Activated effector memory CD4-positive, alpha-beta T cell treated with anti-CD3 and anti-CD28 coated beads, Interleukin-2, amount 50 U/mL, for 16 hours (primary cell): ENCODE measurements around the gene MIEN1.
"Not testable (repeated sequence)": the region's sequence is repeated elsewhere in the genome, so short reads cannot be mapped to it uniquely, and the experiment has no call there.

Experiments used
- DNase-seq: peaks from one replicate; pipeline ENCODE4 v3.0.0-alpha.2; 2020

Gene MIEN1, protein sequence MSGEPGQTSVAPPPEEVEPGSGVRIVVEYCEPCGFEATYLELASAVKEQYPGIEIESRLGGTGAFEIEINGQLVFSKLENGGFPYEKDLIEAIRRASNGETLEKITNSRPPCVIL

DNA sequence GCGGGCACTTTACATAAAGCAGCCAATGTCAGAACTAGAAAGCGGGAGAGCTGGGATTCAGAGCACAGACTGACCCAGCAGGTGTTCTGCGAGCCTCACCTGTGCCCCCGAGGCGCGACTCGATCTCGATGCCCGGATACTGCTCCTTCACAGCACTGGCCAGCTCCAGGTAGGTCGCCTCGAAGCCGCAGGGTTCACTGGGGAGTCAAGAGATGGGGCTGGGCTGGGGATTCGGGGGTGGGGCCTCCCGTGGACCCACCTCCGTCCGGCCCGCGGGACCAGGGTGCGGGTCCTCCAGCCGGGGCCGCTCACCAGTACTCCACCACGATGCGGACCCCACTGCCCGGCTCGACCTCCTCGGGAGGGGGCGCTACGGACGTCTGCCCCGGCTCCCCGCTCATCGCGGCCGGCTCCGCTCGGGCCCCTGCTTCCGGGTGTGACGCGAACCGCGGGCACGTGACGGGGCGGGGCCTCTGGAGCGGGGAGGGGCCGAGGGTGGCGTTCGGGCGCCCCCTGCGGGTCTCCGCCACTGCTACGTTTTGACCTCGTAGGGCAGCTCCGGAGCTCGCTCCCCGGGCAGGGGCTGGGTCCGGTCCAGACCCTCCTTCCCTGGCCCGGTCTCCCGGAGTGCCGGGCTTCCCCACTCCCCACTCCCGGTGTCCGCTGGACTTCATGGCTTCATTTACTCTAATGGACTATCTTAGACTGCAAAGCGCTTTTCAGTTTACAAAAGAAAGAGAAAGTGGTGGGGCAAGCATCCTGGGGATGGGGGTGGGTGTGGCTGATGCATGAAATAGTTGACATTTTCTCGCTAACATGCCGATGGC lies at the start of gene MIEN1:
TSS of gene MIEN1 (minus strand) at position 438 of the 827 bp plus-strand sequence. CDS start at position 401, 37 bp downstream.
- peak; percentile 98 for DNase-seq

DNA sequence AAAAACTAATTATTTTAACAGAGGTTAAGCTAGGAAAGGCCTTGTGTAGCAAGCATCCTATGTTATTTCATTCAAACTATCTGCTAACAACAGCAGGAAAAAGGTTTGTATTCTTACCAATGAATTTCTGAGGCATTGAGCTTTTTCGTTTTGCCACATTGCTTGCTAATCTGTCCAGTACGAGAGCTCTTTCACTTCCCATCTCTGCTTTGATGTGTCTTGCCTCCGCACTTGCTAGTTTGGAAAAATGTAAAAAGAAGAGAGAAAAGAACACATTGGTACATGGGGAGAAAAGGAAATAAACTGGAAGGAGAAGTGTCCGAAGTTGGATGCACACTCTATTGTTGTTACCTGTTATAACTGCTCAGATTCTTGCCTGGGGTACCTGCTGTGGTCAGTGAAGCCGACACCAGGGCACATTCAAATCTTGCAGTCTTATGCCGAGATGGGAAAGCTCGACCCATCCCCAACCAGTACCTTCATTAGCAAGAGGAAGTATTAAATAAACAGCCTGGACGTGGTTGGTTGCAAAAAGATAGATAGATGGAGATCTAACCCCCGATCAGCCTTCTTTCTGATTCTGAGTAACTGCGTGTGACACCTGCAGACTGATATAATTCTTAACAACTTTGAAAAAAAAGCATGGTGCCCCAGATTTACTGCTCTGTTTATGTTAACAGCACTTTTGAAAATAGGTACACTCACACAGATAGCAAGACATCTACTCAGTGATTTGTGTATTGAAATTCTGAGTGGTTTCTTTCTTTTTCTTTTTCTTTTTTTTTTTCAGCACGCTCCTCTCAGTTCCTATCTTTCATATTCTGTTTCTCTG lies 47.4 kb upstream of the MIEN1 start:
- DNase-seq, result peak; percentile 71

DNA sequence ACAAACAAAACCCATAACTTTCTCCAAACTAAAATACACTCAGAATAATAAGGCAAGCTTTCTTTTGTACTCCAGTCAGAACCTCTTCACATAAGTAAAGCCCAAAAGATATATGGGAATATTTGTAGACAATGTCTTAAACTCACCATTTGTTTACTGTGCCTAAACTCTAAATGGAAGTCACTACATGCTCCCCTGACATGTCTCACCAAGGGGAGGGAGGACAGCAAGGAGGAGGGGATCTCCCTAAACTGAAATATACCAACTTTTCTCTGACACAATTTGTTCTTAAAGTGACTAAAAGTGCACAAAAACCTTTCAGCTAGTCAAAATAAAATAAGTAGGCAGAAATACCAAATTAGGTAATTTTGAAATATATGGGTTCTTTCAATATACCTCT lies 45.9 kb upstream of the MIEN1 start:
- no peak for DNase-seq

DNA sequence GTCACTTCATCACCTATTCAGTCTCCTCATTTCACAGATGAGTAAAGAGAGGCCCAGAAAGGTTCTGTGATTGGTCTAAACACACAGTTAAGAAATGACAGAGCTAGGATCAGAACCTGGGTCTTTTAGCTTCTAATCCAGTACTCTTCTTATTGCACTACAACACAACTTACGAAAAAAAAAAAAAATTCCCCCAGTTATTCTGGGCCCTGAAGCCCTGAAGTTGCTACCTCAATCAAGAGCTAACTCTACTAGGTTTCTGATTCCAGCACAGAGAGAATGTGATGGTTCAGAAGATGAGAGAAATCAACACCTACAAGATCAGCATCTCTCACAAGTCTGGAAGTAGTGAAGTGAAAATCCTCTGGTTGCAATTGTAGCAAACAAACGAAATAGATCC lies 44.7 kb upstream of the MIEN1 start:
- no peak for DNase-seq

DNA sequence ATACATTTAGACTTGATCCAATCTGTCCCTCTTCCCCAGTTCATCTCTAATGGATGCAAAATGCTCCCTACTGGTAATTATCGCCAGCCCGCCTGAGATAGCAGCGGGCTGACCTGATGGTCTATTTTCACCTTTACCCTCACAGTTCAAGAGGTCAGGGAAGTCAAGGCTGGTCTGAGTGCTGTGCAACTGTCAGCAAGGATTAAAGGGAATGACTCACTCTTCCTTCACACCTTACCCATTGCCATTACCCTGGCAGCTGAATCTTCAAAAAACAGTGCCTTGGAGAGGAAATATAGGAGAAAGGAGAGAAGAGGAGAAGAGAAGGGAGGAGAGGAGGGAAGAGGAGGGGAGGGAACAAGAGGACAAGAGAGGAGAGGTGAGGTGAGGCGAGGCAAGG lies 43.7 kb upstream of the MIEN1 start:
- no peak for DNase-seq

DNA sequence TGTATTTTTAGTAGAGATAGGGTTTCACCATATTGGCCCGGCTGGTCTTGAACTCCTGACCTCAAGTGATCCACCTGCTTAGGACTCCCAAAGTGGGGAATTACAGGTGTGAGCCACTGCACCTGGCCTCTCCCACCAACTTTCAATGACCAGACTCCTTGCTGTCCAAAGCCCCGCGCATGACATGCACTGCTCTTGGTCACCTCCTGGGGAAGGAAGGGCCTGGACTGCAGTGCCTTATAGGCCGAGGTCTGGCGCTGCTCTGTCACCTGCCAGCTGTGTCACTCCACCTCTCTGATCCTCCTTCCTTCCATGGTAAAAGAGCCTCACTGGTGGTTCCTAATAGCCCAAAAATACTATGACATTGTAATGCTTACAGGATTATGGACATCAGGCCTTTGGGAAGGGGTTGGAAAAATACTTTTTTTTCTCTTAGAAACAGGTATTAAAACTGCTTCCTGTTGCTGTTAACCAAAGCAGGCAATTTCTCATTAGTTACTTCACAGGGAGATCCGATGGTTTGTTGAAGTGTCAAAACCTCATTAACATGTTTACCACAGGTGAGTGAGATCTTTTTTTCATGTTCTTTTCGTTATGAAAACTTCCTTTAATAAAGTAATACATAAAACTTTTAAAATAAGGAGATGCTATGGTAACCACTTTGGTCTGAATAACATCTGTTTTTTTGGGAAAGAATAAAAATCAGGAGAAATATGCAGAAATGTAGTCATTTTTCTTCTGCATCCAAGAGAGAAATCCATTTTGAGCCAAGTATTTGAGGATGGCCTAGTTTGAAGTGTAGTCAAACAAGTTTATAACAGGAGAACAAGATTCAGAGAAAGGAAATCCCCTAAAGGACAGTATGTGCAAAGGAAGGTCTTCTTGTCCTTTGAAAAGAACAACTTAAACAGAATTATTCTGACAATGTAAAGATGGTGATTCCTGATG lies 42.9 kb upstream of the MIEN1 start:
- no peak for DNase-seq

DNA sequence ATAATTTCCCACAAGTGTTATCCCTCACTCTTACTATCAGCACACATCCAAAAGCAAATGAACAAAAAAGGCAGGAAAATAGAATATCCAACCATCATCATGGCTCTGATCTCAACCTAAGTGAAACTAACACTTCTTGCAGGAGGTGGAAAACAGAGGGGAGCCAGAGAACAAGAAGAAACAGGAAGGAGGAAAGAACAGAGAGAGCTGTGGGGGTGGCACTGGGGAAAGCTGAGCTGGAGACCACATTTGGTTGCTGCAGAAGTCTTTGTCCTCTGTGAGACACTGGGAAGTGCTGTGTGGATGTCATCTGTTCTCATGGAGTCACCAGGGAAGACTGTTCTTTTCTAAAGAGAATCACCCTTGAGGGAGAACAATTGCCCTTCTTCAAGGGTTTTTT lies 42.1 kb upstream of the MIEN1 start:
- DNase-seq, result no peak

DNA sequence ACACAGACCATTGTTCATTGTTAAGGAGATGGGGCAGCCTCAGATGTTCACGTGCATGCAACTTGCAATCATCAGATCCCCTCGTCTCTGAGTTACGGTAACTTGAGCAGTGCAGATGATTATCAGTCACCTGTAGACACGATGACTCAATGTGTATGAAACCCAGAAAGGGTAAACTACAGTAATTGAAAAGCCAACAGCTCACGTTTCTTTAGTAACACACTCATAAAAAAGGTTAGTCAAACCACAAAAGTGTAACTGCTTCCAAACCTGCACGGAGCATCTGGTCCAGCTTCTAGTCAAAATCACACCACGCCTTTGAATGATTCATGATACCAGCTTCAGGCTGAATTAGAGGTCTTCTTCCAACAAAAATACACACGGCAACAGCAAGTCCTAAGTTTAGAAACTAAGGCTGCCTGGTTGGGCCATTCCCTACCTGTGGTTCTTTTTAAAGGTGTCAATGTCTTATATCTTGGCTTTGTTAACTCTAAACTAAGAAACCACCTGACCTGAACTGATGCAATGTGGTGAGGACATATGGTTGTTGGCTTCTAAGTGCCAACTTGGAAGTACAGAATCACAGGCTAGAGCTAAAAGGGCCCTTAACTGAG lies 39.7 kb upstream of the MIEN1 start:
- peak; percentile 84 for DNase-seq

DNA sequence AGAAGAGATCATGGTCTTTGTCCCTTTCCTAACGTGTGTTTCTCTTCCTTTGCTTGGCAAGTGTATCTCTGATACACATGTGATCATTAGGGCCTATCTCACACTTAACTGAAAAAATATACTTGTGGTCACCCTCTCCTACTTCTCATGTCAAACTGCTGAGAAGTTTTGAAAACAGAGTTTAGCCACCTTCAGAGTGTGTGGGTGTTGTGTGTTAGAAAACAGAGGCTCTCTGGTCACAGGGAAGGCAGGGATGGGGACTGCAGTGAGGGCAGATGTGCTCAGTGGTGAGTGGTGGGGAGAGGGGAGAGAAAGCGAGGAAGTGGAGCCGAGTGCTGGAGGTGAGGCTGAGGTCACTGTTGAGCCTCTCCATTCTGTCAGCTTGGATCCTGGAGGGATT lies 36.8 kb upstream of the MIEN1 start:
- no peak for DNase-seq

DNA sequence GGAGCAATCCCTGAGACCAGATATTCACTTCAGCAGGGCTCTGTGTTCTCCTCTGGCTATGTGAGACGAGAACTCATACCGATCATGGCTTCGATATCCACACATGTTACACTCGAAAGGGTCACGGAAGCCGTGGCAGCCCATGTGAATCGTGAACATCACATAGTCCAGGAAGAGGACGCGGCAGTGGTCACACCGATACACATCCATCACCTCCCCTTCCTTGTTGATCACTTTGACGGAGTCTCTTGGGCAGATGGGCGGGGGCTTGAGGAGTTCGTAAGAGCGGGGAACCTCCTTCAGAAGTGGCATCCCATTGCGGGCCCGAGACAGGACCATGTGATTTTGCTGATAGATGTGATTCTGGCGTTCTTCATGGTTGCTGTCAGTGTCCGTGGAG lies 35.4 kb upstream of the MIEN1 start:
- no peak for DNase-seq

DNA sequence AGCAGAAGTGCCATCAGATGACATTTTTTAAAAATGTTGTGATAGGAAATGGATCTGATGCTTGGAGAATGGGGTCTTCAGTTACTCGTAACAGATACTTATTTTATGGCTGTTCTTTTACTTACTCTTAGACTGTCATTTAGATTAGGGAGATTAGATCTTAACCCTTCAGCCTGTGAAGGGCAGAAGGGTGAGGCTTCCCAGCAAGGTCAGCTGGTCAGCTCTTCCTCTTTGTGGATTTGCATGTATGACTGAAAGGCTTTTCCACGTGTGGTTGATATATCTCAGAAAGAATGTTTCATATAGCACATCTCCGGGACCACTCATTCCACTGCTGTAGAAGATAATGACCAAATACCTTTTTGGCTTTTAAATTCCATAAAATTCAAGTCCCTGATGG lies 34.8 kb upstream of the MIEN1 start:
- no peak for DNase-seq

DNA sequence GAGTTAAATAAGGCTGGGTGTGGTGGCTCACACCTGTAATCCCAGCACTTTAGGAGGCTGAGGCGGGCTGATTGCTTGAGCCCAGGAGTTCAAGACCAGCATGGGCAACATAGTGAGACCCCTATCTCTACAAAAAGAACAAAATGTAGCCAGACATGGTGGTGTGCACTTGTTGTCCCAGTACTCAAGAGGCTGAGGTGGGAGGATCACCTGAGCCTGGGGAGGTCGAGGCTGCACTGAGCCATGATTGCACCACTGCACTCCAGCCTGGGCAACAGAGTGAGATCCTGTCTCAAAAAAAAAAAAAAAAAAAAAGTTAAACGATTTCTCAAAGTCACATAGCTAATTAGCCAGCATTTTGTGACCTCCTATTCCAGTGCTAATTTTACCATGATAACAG lies 33.8 kb upstream of the MIEN1 start:
- DNase-seq, result not testable (repeated sequence)

DNA sequence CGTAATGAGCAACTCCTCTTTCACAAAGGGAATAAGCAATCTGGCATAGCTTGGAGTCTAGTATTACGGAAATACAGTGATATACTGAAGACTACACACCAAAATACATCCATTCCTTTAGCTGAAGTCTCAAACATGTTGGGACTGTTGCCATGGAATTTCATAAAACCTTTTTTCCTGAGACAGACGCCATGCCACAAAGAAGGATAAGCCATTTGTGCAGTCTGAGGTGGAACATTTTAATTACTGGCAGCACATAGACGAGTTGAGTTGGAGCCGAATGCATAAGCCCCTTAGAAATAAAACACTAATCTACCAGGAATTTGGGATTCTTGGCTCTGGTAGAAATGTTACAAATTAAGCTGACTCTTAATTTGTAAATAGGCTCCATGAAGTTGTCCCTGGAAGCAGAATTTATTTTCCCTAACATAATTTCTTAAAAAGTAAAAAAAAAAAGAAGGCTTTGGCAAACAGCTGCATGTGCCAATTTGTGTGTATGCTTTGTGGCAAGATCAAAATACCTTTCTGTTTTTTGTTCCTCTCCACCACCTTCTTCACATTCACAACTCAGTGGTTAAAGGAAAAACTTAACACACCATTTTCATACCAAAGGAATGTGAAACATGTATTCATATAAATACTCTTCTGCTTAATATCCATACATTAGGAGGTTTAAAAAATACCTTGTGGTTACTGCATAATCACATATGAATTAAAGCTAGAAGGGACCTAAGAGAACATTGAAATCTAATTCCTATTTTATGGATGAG lies 32.9 kb upstream of the MIEN1 start:
- no peak for DNase-seq

DNA sequence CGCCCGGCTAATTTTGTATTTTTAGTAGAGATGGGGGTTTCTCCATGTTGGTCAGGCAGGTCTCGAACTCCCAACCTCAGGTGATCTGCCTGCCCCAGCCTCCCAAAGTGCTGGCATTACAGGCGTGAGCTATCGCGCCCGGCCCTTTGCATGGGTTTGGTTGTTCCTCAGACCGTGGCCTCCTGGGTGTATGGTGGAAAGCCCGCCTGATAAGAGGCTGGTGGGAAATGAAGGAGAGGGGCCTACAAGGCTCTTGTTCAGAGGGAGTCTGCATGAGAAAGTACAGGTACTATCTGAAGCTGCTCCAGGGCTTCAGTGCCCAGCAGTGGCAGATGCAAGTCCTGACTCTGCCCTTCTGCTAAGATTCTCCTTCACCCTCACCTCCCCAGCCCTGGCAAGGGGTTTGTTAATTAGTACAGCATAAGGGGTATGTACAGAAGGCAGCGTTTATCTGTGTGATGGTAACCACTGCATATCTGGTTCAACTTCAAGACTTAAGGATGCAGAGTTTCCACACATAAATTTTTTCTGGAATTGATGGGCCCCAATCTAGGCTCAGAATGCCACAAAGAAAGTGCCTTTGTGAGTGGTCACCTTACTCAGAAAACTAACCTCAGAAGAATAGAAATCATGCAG lies 31.6 kb upstream of the MIEN1 start:
- peak; percentile 41 for DNase-seq

DNA sequence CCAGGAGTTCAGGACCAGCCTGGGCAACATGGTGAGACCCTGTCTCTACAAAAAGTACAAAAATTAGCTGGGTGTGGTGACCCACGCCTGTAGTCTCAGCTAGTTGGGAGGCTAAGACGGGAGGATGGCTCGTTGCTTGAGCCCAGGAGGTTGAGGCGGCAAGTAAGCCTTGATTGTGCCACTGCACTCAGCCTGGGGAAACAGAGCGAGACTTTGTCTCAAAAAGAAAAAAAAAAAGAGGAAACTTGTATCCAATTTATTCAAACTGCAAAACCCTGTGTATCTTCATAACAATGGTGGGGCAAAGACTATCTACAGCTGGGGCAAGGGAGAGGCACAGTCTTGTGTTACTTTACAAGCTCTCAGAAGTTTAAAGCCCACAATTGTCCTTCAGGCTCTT lies 28.9 kb upstream of the MIEN1 start:
- peak; percentile 55 for DNase-seq

DNA sequence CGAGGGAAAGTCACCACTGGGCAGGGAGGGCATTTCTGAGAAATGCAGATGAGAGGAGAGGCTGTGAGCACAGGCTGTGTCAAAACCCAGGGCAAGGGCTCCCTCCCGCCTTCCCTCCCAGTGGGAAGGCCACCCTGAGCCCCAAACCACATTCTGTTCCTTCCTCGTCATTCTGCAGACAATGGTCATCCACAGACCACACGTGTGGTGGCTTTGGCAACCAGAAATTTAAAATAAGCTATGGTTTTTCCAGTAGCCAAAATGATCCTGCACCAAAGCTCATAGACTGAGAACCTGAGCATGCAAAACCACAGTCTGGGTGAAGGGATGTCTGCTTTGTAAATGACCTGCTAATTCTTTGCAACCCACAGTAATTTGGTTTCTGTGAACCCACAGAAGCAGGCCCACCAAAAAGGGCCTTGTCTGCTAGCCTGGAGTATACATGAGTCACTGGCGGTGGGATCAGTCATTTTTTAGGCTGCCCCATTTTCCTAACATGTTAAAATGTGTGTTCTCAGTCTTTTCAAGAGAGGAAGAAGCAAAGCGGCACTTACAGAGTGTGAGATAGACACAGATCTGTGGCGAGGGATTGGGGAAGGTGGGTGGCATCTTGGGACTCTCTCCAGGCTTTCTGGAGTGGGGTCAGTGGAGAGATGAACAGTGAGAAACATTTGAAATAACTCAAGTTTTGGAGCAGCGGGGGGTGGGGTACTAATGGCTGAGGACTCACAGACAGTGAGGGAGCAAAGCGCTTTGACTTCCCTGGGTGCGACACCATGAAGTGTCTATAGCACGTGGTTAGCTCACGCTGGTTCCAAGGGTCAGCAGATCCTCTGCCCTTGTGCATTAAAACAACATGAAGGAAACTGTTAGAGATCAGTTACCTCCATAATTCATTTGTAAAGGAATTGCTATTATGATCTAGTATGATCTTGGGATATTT lies 27.9 kb upstream of the MIEN1 start:
- peak; percentile 77 for DNase-seq

DNA sequence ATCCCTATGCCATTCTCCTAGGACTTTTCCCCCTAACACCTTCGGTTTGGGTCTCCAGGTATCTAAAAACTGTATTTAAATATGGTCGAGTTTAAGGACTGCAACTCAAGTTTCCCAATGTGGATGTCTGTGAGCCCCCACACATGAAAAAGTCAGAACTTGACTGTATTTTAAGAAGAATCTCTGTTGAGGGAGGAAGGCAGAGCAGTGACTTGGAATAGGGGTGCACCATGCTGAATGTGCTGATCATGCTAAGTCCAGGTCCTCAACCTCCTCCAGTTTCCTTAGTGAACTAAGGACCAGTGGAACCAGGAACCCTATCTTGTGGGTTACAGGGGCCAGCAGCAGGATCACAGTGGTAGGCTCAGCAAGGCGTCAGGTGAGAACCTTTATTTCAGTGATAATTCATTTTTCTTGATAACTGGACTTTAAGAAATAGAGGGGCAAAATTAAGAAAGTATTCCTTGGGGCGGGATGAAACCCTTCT lies 26.9 kb upstream of the MIEN1 start:
- DNase-seq, result peak; percentile 56

DNA sequence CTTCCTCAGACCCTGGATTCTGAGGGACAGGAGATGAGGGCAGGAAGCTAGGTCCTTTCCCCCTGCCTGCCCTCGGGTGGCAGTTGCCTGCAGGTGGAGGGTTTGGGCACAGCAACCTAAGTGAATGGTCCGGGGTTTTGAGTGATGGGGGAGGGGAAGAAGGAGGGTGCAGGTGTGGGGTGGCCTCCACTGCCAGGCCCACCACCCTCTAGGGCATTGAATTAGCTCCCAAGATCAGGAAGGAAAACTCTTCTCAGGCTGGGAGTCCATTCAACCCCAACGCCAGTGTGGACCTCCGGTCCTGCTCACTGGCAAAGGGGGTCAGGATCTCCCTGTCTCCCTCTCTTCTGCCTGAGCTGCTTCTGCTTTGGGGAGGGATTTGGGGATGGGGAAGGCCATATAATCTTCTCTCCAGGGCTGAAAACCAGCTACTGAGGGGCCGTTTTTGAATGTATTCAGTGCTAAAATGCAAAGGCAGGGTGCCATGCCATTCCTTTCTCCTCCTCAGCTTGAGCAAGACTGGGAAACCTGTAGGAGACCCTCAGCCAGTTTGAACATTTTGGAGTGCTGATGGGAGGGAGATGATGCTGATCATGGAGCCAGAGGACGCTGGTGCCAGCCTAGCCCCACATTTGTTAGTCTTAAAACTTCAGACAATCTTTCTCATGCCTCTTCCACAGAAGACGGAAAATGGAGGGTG lies 26.2 kb upstream of the MIEN1 start:
- peak; percentile 61 for DNase-seq
